NCI-H82 treated with DMSO at 0.1 percent for 48 hours (cell line): Measurements from ENCODE around the gene PHC3.
"Not testable (repeated sequence)": the region's sequence is repeated elsewhere in the genome, so short reads cannot be mapped to it uniquely, and the experiment has no call there.

Experiments
- DNase-seq: peaks from one replicate; lab custom pipeline; 2025; ENCODE audit not compliant: unreplicated experiment; lab: John Stamatoyannopoulos, UW

Gene PHC3

GRCh38 chr3:170195759-170196158 lies 14.2 kb upstream of the PHC3 start:
- DNase-seq = not testable (repeated sequence)

GRCh38 chr3:170189398-170190256 lies 8.1 kb upstream of the PHC3 start:
- DNase-seq = no peak

- no peak for DNase-seq
Observed at GRCh38 chr3:170180079-170180907, 1.2 kb downstream of the PHC3 start.

- no peak for DNase-seq
Observed at GRCh38 chr3:170179432-170179831, 2.1 kb downstream of the PHC3 start.

- DNase-seq = no peak
Observed at GRCh38 chr3:170178651-170179050, 2.9 kb downstream of the PHC3 start.

- no peak for DNase-seq
Observed at GRCh38 chr3:170171563-170171962, 10.0 kb downstream of the PHC3 start.

GRCh38 chr3:170164717-170165116 lies 16.8 kb downstream of the PHC3 start:
- DNase-seq = no peak

GRCh38 chr3:170163956-170164645 lies 17.4 kb downstream of the PHC3 start:
- no peak for DNase-seq

GRCh38 chr3:170162630-170163029 lies 18.9 kb downstream of the PHC3 start:
- no peak for DNase-seq

- no peak for DNase-seq
Observed at GRCh38 chr3:170162052-170162451, 19.5 kb downstream of the PHC3 start.

- no peak for DNase-seq
Observed at GRCh38 chr3:170159933-170160332, 21.6 kb downstream of the PHC3 start.

GRCh38 chr3:170159459-170159858 lies 22.1 kb downstream of the PHC3 start:
- no peak for DNase-seq

GRCh38 chr3:170155604-170156003 lies 25.9 kb downstream of the PHC3 start:
- DNase-seq = no peak

GRCh38 chr3:170154569-170155143 lies 26.9 kb downstream of the PHC3 start:
- no peak for DNase-seq

- DNase-seq = no peak
Observed at GRCh38 chr3:170154084-170154483, 27.4 kb downstream of the PHC3 start.

GRCh38 chr3:170151536-170151935 lies 30.0 kb downstream of the PHC3 start:
- no peak for DNase-seq

GRCh38 chr3:170149016-170149415 lies 32.5 kb downstream of the PHC3 start:
- DNase-seq = no peak

- DNase-seq = no peak
Observed at GRCh38 chr3:170145278-170145677, 36.3 kb downstream of the PHC3 start.

- no peak for DNase-seq
Observed at GRCh38 chr3:170144437-170144843, 37.1 kb downstream of the PHC3 start.

- DNase-seq = no peak
Observed at GRCh38 chr3:170142373-170142772, 39.2 kb downstream of the PHC3 start.

GRCh38 chr3:170137986-170138385 lies 43.5 kb downstream of the PHC3 start:
- DNase-seq = no peak
